B cell (primary cell): ENCODE results near the gene DCTD. TPM values are rescaled to one million over a fixed set of nuclear protein-coding genes. Genes with fewer than 3 reads are reported as not detected.

Experiments
- ATAC-seq: fragments of 200-7000 bp; cut with Tn5 transposase; one replicate; pipeline ENCODE4 v1.10.0; 2021; ENCODE audit warnings: low read depth, mild to moderate bottlenecking, moderate number of reproducible peaks, moderate library complexity
- CTCF ChIA-PET: fragments of 350-600 bp; sonication (Branson Sonifier 250); formaldehyde crosslinking; loops from one replicate; lab custom pipeline; 2021; ENCODE audit warnings: antibody characterized with exemption, inconsistent platforms; lab: Charles Lee
- POLR2A ChIA-PET: fragments of 350-600 bp; sonication (Branson Sonifier 250); formaldehyde crosslinking; loops from one replicate; lab custom pipeline; 2021; ENCODE audit warnings: antibody characterized with exemption; lab: Charles Lee
- DNase-seq: peaks from one replicate; pipeline ENCODE4 v3.0.0; 2013
- H2AFZ ChIP-seq: 2 replicates; pipeline ENCODE4 v1.6.1; 2012; ENCODE audit warnings: mild to moderate bottlenecking, low read depth, low read length; ENCODE audit not compliant: insufficient read depth, poor library complexity, severe bottlenecking
- H3K27ac ChIP-seq, 2 donors: 1 replicate in 1 of 2; 2 replicates in 1 of 2; pipeline ENCODE4 v1.5.1; 2012 to 2013; ENCODE audit warnings: low read length in 2 of 2, mild to moderate bottlenecking in 2 of 2, moderate library complexity in 1 of 2
- H3K27me3 ChIP-seq, 4 experiments: fragments of 200-600 bp in 1 of 4; sonication (generic) in 1 of 4; replicated peaks in 1 of 4; 1 replicate in 2 of 4; 2 replicates in 2 of 4; pipeline versions ENCODE4 v1.6.1 to v1.7.0; 2013 to 2016; ENCODE audit warnings: low read length in 3 of 4, mild to moderate bottlenecking in 2 of 4, mixed read lengths in 1 of 4, moderate library complexity in 1 of 4; ENCODE audit not compliant: insufficient read depth in 4 of 4, control insufficient read depth in 3 of 4; ENCODE audit errors: control extremely low read depth in 1 of 4
- H3K36me3 ChIP-seq, 2 experiments: replicated peaks in 1 of 2; 1 replicate in 1 of 2; 2 replicates in 1 of 2; pipeline versions ENCODE4 v1.6.1 to v1.7.1; 2013; ENCODE audit warnings: low read length in 1 of 2; ENCODE audit not compliant: insufficient read depth in 2 of 2, control insufficient read depth in 1 of 2; ENCODE audit errors: control extremely low read depth in 1 of 2, extremely low read depth in 1 of 2
- H3K4me1 ChIP-seq, 2 donors: fragments of 200-600 bp in 1 of 2; sonication (generic) in 1 of 2; 1 replicate in 1 of 2; 2 replicates in 1 of 2; pipeline versions ENCODE4 v1.5.1 to v1.6.1; 2013 to 2017; ENCODE audit warnings: low read length in 2 of 2; ENCODE audit not compliant: control insufficient read depth in 2 of 2, insufficient read depth in 2 of 2
- H3K4me2 ChIP-seq: replicated peaks from 2 replicates; pipeline ENCODE3; 2012; ENCODE audit warnings: mild to moderate bottlenecking, low read depth, low read length; ENCODE audit not compliant: poor library complexity, severe bottlenecking
- H3K4me3 ChIP-seq, 5 experiments: fragments of 200-600 bp in 1 of 5; sonication (generic) in 1 of 5; 1 replicate in 3 of 5; 2 replicates in 2 of 5; pipeline versions ENCODE4 v1.5.1 to v1.7.0; 2011 to 2016; ENCODE audit warnings: low read length in 4 of 5, mild to moderate bottlenecking in 4 of 5, low read depth in 2 of 5, control low read depth in 1 of 5, moderate library complexity in 1 of 5; ENCODE audit not compliant: insufficient read depth in 1 of 5; ENCODE audit errors: control extremely low read depth in 1 of 5, extremely low read depth in 1 of 5
- H3K79me2 ChIP-seq: fragments of 200-600 bp; sonication (generic); one replicate; pipeline ENCODE4 v1.6.0; 2016; ENCODE audit warnings: low read length; ENCODE audit not compliant: control insufficient read depth, insufficient read depth
- H3K9ac ChIP-seq: fragments of 200-600 bp; sonication (generic); 2 replicates; pipeline ENCODE4 v1.6.1; 2017; ENCODE audit warnings: mild to moderate bottlenecking, low read length, moderate library complexity
- H3K9me3 ChIP-seq, 3 donors: one replicate each; pipeline versions ENCODE4 v1.6.1 to v1.7.1; 2013; ENCODE audit warnings: low read length in 2 of 3; ENCODE audit not compliant: control insufficient read depth in 2 of 3, insufficient read depth in 1 of 3; ENCODE audit errors: control extremely low read depth in 1 of 3
- H4K20me1 ChIP-seq: 2 replicates; pipeline ENCODE4 v1.6.0; 2012; ENCODE audit warnings: mild to moderate bottlenecking, low read length; ENCODE audit not compliant: insufficient read depth, control insufficient read depth, poor library complexity, severe bottlenecking
- H3K27ac Mint-ChIP-seq: one replicate; pipeline ENCODE4 v1.8.0; 2021; ENCODE audit warnings: mixed read lengths
- H3K27me3 Mint-ChIP-seq: one replicate; pipeline ENCODE4 v1.8.0; 2021; ENCODE audit warnings: mixed read lengths
- H3K4me1 Mint-ChIP-seq: one replicate; pipeline ENCODE4 v1.8.0; 2021; ENCODE audit warnings: mixed read lengths
- H3K4me3 Mint-ChIP-seq: one replicate; pipeline ENCODE4 v1.8.0; 2021; ENCODE audit warnings: mixed read lengths
- H3K9me3 Mint-ChIP-seq: one replicate; pipeline ENCODE4 v1.8.0; 2022; ENCODE audit warnings: mixed read lengths; ENCODE audit not compliant: insufficient read depth
- CTCF ChIP-seq: fragments of 200-600 bp; IDR thresholded peaks from one replicate; pipeline ENCODE4 v1.8.0; 2022; ENCODE audit warnings: antibody characterized with exemption, mild to moderate bottlenecking
- EZH2 ChIP-seq: IDR thresholded peaks from 2 replicates; pipeline ENCODE4 v1.6.1; 2012; ENCODE audit warnings: borderline replicate concordance, low read depth, mild to moderate bottlenecking, moderate library complexity, low read length; ENCODE audit not compliant: insufficient read depth, poor library complexity, severe bottlenecking
- WGBS: methylation state at CpG from one replicate; pipeline ENCODE4 v1.1.5; 2013; ENCODE audit warnings: missing lambda C conversion rate; ENCODE audit not compliant: insufficient coverage; 5-methylcytosine and 5-hydroxymethylcytosine counted together
- intact Hi-C: fragments of 100-400 bp; cut with micrococcal nuclease; formaldehyde crosslinking; loops from one replicate; pipeline ENCODE4 v1.10.0; 2022
- polyA plus RNA-seq: library from polyadenylated mRNA; depleted of rRNA; stranded (reverse); fragments of >200 nt; gene quantifications from 2 replicates; pipeline ENCODE4 v1.2.3, GENCODE V29; 2012
- total RNA-seq, 2 donors: library from RNA; stranded (reverse); fragments of 120-200 nt in 1 of 2; gene quantifications; 1 replicate in 1 of 2; 2 replicates in 1 of 2; pipeline versions ENCODE4 v1.2.3 to v1.2.4, GENCODE V29; 2013 to 2022

The DCTD gene
- total and polyA plus RNA-seq, 2 donors (not counting 1 experiment from before 2014, with no cell fraction given): 61.0 to 75.8 TPM

DNA sequence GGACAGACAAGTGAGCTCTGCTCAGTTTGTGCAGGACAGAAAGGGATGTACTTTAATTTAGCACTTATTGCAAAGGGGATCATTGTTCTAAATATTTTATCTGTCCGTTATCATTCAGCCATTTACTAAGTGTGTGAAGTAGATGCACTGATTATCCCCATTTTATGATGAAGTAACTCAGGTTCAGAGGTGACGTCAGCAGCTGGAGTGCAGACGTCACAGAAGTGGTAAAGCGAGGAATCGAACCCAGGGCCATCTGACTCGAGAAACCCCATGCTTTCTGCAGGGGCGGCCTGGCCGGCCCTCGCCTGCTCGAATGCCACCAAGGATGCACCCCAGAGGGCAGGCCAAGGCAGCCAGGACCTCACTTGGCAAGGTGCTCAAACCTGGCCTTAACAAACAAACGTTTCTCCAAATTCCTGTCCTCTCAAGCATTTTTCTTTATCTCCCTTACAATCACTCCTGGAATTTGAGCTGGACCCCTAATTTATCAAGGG is 75.0 kb downstream of the DCTD start:
- H4K20me1 ChIP-seq: no peaks in the 10 kb centered on the region
- TF ChIP-seq CTCF: no peak
- no peak for TF ChIP-seq EZH2
- no peak overlapping the region for H2AFZ ChIP-seq
- H3K27me3 ChIP-seq: peaks cover 0 to 24% (median 3%) of the 10 kb centered on the region in 4 experiments
- H3K4me2 ChIP-seq: no peak overlapping the region
- intact Hi-C loops: no loop called here
- H3K4me1 Mint-ChIP-seq: no peaks in the 10 kb centered on the region
- H3K79me2 ChIP-seq: no peaks in the 10 kb centered on the region
- 90% methylated on average over 10 of the region's 11 CpGs for WGBS
- POLR2A ChIA-PET: no interaction called here
- H3K4me3 ChIP-seq: no peak overlapping the region
- DNase-seq (no peak), ATAC-seq (no peak)
- peaks cover 0 to 2% (median 0%) of the 10 kb centered on the region in 3 donors for H3K9me3 ChIP-seq
- H3K27ac ChIP-seq: no peak overlapping the region
- peaks cover 25% of the 10 kb centered on the region for H3K27me3 Mint-ChIP-seq
- no peaks in the 10 kb centered on the region for H3K36me3 ChIP-seq
- no peaks in the 10 kb centered on the region for H3K9me3 Mint-ChIP-seq
- no peaks in the 10 kb centered on the region for H3K4me1 ChIP-seq
- H3K27ac Mint-ChIP-seq: no peak overlapping the region
- H3K9ac ChIP-seq: no peak overlapping the region
- CTCF ChIA-PET: no interaction called here
- H3K4me3 Mint-ChIP-seq: no peak overlapping the region

DNA sequence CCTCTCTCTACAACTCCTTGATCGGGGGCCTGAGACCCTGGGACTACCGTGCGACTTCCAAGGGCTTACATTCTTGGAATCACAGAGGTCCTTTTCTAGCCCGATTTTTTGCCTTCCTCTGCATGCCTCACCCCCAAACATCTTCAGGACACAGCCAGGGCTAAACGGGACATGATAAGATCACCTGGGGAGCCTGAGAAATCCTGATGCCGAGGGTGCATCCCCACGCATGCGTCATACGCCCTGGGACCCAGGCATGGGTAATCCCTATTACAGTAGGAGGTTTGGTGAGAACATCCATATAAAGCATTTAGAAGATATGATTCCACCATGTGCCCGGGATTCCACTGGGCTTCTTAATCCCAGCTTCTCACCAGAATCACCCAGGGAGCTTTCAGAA is 77.1 kb downstream of the DCTD start:
- 85% methylated on average over 5 of the region's 10 CpGs for WGBS
- Histone ChIP-seq H3K4me1 (no peaks in the 10 kb centered on the region), H2AFZ (no peak overlapping the region), H3K9ac (no peak overlapping the region), H3K9me3 (peaks cover 0 to 2% (median 0%) of the 10 kb centered on the region in 3 donors), H3K4me3 (no peak overlapping the region), H3K27ac (no peak overlapping the region), H3K4me2 (no peak overlapping the region), H4K20me1 (no peaks in the 10 kb centered on the region), H3K27me3 (peaks cover 0 to 33% (median 8%) of the 10 kb centered on the region in 4 experiments), H3K79me2 (no peaks in the 10 kb centered on the region), H3K36me3 (no peaks in the 10 kb centered on the region)
- intact Hi-C loops: no loop called here
- Mint-ChIP-seq H3K9me3 (no peaks in the 10 kb centered on the region), H3K4me1 (no peaks in the 10 kb centered on the region), H3K27me3 (peaks cover 31% of the 10 kb centered on the region), H3K27ac (no peak overlapping the region), H3K4me3 (no peak overlapping the region)
- ChIA-PET CTCF (no interaction called here), POLR2A (no interaction called here)
- DNase-seq: no peak
- TF ChIP-seq EZH2 (no peak), CTCF (no peak)
- ATAC-seq: no peak

Other genes with a start within 250 kb of the DCTD start
- gene WWC2, start 181.9 kb upstream of the DCTD start, total RNA-seq: 0.32 and 1.6 TPM in 2 replicates
- 0.04 and 0.07 TPM in 2 replicates for gene WWC2, start 181.9 kb upstream of the DCTD start, polyA plus RNA-seq